B cell (primary cell): ENCODE results near the gene NDUFAF4.

Source experiments
- CTCF ChIP-seq: fragments of 200-600 bp; IDR thresholded peaks from one replicate; pipeline ENCODE4 v1.8.0; 2022; ENCODE audit warnings: antibody characterized with exemption, mild to moderate bottlenecking
- EZH2 ChIP-seq: IDR thresholded peaks from 2 replicates; pipeline ENCODE4 v1.6.1; 2012; ENCODE audit warnings: borderline replicate concordance, low read depth, mild to moderate bottlenecking, moderate library complexity, low read length; ENCODE audit not compliant: insufficient read depth, poor library complexity, severe bottlenecking

GRCh38 chr6:96897396-96898240 is at the start of gene NDUFAF4:
- TF ChIP-seq EZH2: no peak
- peak; percentile 92 for TF ChIP-seq CTCF
